ENCODE measurements around the gene TXNIP. TPM values are rescaled to one million over a fixed set of nuclear protein-coding genes. Genes with fewer than 3 reads are reported as not detected.

Gene TXNIP
- total and polyA plus RNA-seq, 12 donors = 231 to 1,142 (median 750) TPM

- no peak for ATAC-seq
- 31 to 38% methylated on average over 5 of the region's 5 CpGs for WGBS, 2 donors
- peaks cover 0 to 9% (median 0%) of the 10 kb centered on the region in 7 donors for H3K27me3 ChIP-seq
- no peak for TF ChIP-seq CTCF (IDR thresholded peaks at IDR 0.05)
- no peak for DNase-seq
- peak overlapping the region; percentile 62 to 96 (median 91) for H3K27ac ChIP-seq
- H3K36me3 ChIP-seq = peaks cover 0 to 10% (median 0%) of the 10 kb centered on the region in 9 donors
- intact Hi-C loops (cut with DNase I) = loop anchor here in 3 of 10 donors (5.0 kb wide), 1 partner anchor 36 kb away; the partner anchor contains the start of gene RBM8A (in 3 of the 3)
- H3K4me1 ChIP-seq = peaks cover 14 to 66% (median 55%) of the 10 kb centered on the region in 9 donors
- H3K9me3 ChIP-seq = peaks cover 0 to 14% (median 6%) of the 10 kb centered on the region in 11 donors
- H3K4me3 ChIP-seq = peak overlapping the region; percentile 33 to 74 (median 66)
These were observed 32.9 kb downstream of the TXNIP start for GRCh38 chr1:145963265-145964019.

- Histone ChIP-seq H3K4me1 (peaks cover 14 to 70% (median 59%) of the 10 kb centered on the region in 9 donors), H3K36me3 (peaks cover 0 to 6% (median 0%) of the 10 kb centered on the region in 9 donors), H3K4me3 (peak overlapping the region; percentile 56 to 73 (median 70)), H3K27ac (peak overlapping the region in 9 of 10 donors; percentile 46 to 96 (median 92)), H3K27me3 (peaks cover 0 to 9% (median 0%) of the 10 kb centered on the region in 7 donors), H3K9me3 (peaks cover 0 to 11% (median 5%) of the 10 kb centered on the region in 11 donors)
- DNase-seq (peak; percentile 38 to 64), ATAC-seq (peak in 3 of 8 donors; percentile 7 to 14 (median 8))
- no peak for TF ChIP-seq CTCF (IDR thresholded peaks at IDR 0.05)
- intact Hi-C loops (cut with DNase I) = loop anchor here in 3 of 10 donors (5.0 kb wide), 1 partner anchor 35 kb away; the partner anchor contains the start of gene RBM8A (in 3 of the 3)
- 4% methylated on average over 31 to 36 of the region's 36 CpGs for WGBS, 2 donors
These were observed 33.9 kb downstream of the TXNIP start for GRCh38 chr1:145962157-145963102.

- H3K27me3 ChIP-seq = peaks cover 0 to 9% (median 0%) of the 10 kb centered on the region in 7 donors
- H3K36me3 ChIP-seq = no peaks in the 10 kb centered on the region
- ATAC-seq (peak in 2 of 8 donors; percentile 3 to 11), DNase-seq (peak; percentile 11 to 50)
- no peak for TF ChIP-seq CTCF (IDR thresholded peaks at IDR 0.05)
- H3K4me1 ChIP-seq = peaks cover 14 to 77% (median 63%) of the 10 kb centered on the region in 9 donors
- intact Hi-C loops (cut with DNase I) = loop anchor here in 3 of 10 donors (5.0 kb wide), 1 partner anchor 34 kb away; the partner anchor contains the start of gene RBM8A (in 3 of the 3)
- peak overlapping the region; percentile 56 to 73 (median 70) for H3K4me3 ChIP-seq
- H3K9me3 ChIP-seq = peaks cover 0 to 2% (median 0%) of the 10 kb centered on the region in 11 donors
- peak overlapping the region; percentile 83 to 96 (median 91) for H3K27ac ChIP-seq
- WGBS, 2 donors = 1 to 2% methylated on average over 43 to 57 of the region's 57 CpGs
These were observed 34.8 kb downstream of the TXNIP start for GRCh38 chr1:145961425-145962156.

Measured in heart right ventricle (tissue), 16 donors.